ENCODE data around the gene ARHGAP45.
"Not testable (repeated sequence)": the region's sequence is repeated elsewhere in the genome, so short reads cannot be mapped to it uniquely, and the experiment has no call there.

ARHGAP45 gene

DNA sequence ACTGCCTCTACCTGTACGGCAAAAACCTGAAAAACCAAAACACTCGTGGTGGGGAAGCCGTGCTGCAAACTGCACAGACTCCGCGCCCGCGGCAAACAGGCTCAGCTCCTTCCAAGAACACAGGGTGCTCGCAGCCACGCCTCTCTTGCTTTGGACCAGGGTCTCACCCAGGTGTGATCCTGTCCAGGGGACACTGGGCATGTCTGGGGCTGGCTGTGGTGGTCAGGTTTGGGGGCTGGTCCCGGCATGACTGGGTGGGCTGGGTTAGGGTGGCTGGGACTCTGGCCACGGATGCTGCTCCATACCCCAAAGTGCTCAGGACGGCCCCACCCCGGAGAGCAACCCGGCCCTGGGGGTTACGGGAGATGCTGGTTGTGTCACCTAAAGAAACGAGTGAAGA lies 50.7 kb downstream of the ARHGAP45 start:
- no peak for DNase-seq

DNA sequence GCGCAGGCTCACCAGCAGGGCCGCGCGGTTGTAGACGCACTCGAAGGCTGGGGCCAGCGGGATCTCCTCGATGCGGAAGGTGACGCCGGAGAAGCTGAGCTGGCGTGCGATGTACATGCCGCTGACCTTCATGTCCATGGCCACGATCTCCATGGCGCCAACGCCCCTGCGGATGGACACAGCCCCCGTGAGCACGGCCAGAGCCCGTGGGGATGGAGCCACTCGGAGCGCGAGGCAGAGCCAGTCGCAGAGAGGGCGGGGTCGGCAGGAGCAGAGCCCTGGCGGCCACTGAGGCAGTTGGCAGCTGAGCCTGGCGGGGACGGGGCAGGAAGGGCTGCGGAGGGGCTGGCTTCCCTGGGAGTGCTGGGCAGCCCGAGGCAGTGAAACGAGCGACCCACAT lies 52.0 kb downstream of the ARHGAP45 start:
- DNase-seq: no peak

DNA sequence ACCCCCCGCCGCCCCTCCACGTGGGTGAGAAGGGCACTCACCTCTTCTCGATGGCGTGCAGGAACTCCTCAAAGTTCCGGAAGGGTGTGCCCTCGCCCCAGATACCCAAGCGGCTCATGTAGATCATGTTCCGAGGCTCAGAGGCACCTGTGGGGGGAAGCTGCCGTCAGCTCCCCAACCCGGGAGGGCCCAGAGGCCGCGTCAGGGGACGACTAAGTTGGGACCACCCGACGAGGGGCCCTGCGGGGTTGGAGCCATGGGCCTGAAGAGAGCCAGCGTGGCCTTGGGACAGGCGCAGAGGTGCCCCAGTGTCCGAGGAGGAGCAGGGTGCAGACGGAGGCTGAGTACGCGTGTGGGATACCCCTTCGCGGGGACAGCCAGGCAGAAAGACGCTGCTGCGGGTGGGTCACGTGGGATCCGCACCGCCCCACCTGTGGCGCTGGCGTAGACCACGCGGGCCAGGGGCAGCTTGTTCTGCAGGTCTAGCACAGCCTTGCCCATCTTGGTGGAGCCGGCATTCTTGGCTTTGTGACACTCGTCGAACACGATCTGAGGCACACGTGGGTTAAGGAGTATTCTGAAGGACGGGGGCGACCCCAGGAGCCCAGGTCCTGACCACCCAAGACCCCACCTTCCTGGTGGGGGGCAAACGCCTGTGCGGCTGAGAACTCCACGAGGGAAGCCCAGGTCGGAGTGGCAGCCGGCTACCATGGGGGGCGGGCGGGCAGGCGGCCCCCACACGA lies 52.7 kb downstream of the ARHGAP45 start:
- DNase-seq: no peak

GRCh38 chr19:1121395-1121794 lies 54.4 kb downstream of the ARHGAP45 start:
- DNase-seq: no peak

GRCh38 chr19:1122021-1122971 lies 55.3 kb downstream of the ARHGAP45 start:
- no peak for DNase-seq

DNA sequence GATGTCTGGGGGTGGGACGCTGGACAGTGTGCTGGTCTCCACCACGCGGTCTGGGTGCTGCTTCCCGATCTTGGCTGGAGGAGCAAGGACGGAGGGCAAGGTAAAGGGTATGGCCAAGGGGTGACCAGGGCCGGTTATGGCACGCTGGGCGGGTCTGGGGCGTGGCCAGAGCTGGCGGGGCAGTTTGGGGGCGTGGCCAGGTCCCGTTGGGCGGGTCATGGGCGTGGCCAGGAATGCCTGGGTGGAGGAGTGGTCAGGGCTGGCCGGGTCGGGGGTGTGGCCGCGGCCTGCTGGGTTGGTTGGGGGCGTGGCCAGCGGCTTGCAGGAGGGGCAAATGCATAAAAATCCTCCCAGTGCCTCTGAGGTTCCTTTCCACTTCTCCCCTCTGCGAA lies 56.0 kb downstream of the ARHGAP45 start:
- DNase-seq: peak; percentile 80

GRCh38 chr19:1123381-1123780 lies 56.4 kb downstream of the ARHGAP45 start:
- DNase-seq: no peak

DNA sequence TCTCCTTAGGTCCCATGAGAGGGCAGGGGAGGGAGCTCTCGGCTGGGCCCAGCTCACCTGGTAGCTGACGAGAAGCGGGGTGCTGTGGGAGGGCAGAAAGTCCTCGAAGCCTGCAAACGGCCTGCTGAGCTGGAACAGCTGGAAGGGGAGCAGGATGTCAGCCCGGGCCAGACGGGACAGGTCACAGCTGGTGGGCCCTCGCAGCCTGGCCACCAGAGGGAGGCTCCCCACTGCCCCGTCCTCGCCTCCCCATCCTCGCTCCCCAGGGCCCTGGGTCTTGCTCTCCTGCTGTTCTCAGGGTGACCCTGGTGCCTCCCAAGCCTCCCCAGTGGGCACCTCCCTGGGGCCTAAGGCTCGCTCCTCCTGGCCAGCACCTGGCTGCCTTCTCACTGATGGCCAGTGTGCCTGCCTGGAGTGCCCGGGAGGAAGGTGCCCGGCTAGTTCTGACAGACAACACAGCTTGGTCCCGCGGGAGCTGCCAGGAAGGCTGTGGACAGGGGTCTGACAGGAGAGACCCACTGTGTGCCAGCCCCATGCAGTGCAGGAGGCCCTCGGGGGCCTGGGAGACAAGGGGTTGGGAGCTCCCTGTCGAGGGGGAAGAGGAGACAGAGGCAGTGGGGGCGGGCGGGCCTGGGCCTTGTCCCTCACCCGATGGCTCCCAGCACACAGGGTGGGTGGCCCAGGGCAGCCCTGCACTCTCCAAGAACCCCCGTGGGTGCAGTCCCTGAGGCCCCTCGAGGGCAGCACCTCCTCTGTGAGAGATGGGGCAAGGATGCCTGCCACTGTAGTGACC lies 57.1 kb downstream of the ARHGAP45 start:
- DNase-seq: no peak

GRCh38 chr19:1125601-1126467 lies 58.9 kb downstream of the ARHGAP45 start:
- no peak for DNase-seq

DNA sequence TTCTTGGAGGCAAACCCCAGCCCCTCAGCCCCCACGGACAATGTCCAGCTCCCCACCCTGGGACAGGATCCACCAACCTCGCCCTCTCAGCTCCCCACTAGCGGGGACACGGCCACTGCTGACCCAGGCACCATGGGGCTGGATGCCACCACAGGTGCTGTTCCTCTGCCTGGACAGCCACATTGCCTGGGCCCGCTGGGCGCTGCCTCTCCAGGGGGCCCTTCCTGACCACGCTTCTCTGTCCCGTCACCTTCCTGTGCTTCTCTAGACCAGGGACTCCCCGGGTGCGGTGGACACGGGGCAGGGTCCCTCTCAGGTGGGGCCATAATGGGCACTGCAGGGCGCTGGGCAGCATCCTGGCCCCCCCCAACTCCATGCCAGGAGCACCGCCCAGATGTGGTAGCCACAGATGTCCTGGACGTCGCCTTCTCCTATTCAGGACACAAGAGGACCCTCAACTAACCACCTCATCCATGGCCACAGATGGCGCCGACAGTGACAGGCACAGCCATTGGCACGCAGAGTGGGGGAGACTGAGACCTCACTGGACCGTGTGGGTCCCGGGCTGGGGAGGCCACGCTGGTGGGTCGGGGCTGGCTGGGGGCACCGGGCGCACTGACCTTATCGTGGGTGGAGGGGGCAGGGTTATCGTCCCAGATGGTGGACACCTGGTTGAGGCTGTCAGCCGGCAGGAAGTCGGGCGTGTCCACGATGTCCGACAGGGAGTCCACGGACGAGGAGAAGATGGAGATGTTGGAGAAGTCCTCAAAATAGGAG lies 60.2 kb downstream of the ARHGAP45 start:
- DNase-seq: no peak

- DNase-seq: no peak
Observed at GRCh38 chr19:1128106-1128505, 61.1 kb downstream of the ARHGAP45 start.

DNA sequence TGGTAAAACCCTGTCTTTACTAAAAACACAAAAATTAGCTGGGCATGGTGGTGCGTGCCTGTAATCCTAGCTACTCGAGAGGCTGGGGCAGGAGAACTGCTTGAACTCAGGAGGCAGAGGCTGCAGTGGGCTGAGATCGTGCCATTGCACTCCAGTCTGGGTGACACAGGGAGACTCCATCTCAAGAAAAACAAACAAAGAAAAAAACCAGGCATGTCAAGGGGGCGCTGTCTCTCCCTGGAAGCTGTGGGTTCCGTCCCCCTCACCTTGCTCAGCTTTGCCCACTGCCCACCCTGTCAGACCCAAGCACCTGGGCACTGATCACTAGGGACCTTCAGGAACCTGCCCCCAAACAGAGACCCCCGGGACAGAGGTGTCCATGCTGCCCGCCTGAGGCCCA lies 62.1 kb downstream of the ARHGAP45 start:
- not testable (repeated sequence) for DNase-seq

- DNase-seq: no peak
Observed at GRCh38 chr19:1129535-1129934, 62.6 kb downstream of the ARHGAP45 start.

DNA sequence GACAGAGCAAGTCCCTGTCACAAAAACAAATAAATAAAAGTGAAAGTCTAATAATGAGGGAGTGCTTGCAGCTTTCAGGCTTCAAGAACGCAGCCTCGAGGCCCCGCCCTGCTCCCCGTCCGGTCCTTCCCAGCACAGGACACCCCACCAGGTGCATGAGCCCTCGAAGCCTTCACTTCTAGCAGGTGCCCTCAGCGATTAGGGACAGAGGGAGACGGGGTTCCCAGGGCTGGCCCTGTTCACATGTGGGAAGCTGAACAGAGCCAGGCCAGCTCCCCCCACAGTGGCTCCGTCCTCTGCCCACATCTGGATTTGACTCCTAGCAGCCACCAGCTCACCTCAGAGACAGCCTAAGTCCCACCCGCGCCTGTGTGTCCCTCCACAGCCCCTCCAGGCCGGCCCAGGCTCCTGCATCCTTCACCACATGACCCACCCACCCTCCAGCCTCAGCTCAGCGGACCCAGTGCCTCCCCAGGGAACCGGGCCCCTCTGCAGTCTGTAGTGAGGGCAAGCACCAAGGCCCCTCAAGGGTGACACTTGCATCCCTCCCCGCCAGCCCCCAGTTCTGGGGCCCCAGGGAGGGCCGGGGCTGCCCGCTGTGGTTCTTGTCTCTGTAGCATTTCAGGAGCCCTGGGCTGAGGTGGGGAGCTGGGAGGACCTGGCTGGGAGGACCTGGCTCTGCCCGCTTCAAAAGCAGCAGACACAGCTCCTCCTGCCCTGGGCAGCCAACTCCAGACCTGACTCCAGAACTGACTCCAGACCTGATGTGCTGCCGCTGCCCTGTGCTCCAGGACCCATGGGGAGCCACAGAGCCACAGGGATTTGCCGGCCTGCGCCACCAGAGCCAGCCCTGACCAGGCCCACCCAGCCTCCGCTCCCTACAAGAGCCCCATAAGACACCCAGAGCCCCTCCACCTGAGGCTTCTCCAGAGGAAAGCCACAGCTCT lies 64.1 kb downstream of the ARHGAP45 start:
- DNase-seq: peak; percentile 35

DNA sequence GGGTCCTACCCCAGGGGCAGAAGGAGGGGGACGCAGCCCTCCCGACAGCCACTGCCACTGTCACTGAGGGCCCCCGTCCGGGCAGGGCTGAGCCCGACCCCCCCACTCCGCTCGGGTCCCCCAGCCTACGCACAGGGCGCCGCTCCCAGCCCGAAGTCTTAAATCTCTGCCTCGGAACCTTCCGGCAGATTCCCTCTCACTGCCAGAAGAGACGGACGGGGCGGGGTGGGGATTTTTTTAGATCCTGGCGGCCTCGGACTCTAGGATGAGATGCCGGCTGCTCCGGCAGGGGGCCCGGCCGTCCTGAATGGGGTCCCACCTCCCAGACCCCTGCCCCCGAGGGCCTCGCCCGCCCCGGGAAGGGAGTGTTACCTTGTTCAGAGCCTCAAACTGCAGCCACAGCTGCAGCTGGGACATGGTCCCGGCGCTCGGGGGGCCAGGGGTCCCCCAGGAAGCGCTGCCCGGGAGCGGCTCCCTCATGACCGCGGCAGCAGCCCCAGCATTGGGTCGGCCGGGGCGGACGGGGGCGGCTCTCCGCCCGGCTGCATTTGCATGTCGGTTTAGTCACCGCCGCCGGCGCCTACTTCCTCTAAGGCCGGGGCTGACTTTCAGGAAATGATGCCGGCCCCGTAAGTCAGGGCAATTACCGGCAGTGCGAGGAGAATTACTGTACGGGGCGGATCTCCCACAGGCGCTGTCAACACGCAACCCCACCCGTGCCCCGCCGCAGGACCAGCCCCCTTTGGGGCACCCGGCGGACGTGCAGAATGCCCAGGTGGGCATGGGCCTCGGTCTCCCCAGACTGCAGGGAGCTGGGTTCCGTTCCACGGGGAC lies 65.0 kb downstream of the ARHGAP45 start:
- peak; percentile 89 for DNase-seq

GRCh38 chr19:1132552-1133383 lies 65.8 kb downstream of the ARHGAP45 start:
- DNase-seq: no peak

DNA sequence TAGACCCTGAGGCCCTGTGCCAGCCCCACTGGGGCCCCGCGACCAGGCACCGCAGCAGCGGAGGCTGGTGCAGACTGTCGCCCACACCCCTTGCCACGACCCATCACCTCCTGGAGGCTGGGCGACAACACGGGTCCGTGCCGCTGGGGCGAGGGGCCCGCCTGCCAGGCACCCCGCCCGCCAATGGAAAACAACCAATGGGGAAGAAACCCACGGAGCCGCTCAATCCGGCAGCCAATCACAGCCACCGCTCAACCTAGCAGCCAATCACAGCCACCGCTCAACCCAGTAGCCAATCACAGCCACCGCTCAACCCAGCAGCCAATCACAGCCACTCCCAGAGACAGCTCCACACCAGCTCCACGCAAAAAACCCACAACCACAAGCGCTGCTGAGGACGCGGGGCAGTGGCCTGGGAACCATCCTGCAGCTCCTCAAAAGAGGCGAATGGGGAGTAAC lies 66.5 kb downstream of the ARHGAP45 start:
- no peak for DNase-seq

DNA sequence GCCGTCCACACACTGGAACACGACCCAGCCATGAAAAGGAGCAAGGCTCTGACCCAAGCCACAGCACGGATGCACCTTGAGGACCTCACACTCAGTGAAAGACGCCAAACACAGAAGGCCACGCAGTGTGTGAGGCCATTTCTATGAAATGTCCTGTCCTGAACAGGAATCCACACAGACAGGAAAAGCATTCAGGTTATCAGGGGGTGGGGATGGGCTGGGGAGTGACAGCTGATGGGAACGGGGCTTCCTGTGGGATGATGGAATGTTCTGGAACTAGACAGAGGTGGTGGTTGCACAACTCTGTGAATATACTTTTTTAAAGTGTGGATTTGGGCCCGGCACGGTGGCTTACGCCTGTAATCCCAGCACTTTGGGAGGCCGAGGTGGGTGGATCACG lies 67.5 kb downstream of the ARHGAP45 start:
- DNase-seq: no peak

Data from EL (cell line).